ENCODE results near the gene ALG2.
A peak's percentile ranks its signal among the peaks of the same experiment; 100 is the strongest.

GRCh38 chr9:99259231-99259918 is 37.6 kb upstream of the ALG2 start:
- no peak for TF ChIP-seq CTCF (IDR thresholded peaks at IDR 0.05)
- peak in 1 of 2 donors; percentile 47 for TF ChIP-seq POLR2A (IDR thresholded peaks at IDR 0.05)

Measured in heart left ventricle (tissue), 13 donors.